Measurements from ENCODE around the gene UMPS. TPM values are rescaled to one million over a fixed set of nuclear protein-coding genes. Genes with fewer than 3 reads are reported as not detected.
"Not testable (repeated sequence)": the region's sequence is repeated elsewhere in the genome, so short reads cannot be mapped to it uniquely, and the experiment has no call there.

The UMPS gene
- total RNA-seq, 1 donor from 2014 or later: 22.2 TPM

DNA sequence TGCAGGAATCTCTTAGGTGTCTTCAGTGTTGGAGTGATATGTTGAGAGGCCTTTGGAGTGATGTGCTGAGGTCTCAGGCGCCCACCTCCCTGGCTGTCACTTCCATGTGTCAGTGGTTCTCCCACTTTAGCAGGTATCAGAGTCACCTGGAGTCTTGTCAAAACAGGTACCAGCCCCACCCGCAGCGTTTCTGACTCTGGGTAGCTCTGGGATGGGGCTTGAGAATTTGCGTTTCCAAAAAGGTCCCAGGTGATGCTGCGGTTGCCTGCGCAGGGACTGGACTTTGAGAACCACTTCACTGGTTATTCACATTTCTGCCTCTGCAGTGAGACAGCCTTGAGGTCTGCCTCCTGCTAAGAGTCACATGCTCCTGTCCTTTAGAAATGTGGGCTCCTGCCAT, 15.5 kb downstream of the UMPS start:
- Histone ChIP-seq H3K4me1 (no peaks in the 10 kb centered on the region), H3K9me3 (no peaks in the 10 kb centered on the region), H3K27me3 (no peaks in the 10 kb centered on the region), H3K4me3 (no peak overlapping the region), H3K36me3 (peaks cover 50% of the 10 kb centered on the region), H3K27ac (no peak overlapping the region)
- TF ChIP-seq CTCF (IDR thresholded peaks at IDR 0.05): no peak
- ATAC-seq (no peak), DNase-seq (no peak)
- intact Hi-C loops (cut with DNase I): no loop called here

DNA sequence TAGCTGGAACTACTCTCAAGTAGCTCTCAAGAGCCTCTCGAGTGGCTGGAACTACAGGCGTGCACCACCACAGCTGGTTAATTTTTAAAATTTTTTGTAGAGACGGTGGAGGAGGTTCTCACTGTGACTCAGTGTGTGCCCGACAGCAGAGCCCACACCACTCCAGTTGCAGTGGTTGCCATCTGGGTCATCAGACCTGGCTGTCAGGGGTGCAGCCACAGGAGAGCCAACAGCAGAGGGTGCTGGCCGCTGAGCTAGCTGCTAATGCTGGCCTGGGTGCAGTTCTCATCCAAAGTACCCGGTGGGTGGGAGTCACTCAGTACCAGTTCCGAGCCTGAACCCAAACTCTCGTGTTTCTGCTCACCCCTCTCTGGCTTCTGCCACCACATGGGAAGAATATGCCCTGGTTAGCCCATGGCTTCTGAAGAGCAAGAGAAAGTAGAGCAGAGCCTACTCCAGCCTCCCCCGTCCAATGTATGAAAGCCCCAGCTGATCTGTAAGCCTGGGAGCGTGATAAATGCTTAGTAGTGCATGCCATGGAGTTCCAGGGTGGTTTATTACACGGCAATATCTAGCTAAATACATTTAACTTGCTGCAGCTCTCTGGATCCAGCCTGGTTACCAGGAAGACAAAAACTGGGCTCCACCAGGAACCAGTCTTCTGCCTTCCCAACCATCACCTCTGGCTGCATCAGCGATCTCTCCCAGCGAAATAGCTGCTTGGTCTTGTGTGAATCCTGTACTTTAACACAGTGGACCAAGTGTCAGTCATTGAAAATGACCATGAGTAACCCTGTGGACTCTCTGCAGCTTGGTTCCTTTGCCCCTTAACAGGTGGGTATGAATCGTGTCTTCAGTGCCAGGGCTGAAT, 17.1 kb downstream of the UMPS start:
- Histone ChIP-seq H3K4me3 (no peak overlapping the region), H3K36me3 (peaks cover 34% of the 10 kb centered on the region), H3K27me3 (no peaks in the 10 kb centered on the region), H3K9me3 (no peaks in the 10 kb centered on the region), H3K27ac (no peak overlapping the region), H3K4me1 (no peaks in the 10 kb centered on the region)
- no peak for TF ChIP-seq CTCF (IDR thresholded peaks at IDR 0.05)
- DNase-seq (no peak), ATAC-seq (peak; percentile 26)
- intact Hi-C loops (cut with DNase I): no loop called here

GRCh38 chr3:124748560-124749198, 18.4 kb downstream of the UMPS start:
- intact Hi-C loops (cut with DNase I): no loop called here
- H3K4me3 ChIP-seq: no peak overlapping the region
- TF ChIP-seq CTCF (IDR thresholded peaks at IDR 0.05): no peak
- H3K9me3 ChIP-seq: no peaks in the 10 kb centered on the region
- DNase-seq (no peak), ATAC-seq (no peak)
- H3K27ac ChIP-seq: no peak overlapping the region
- H3K36me3 ChIP-seq: peaks cover 26% of the 10 kb centered on the region
- H3K27me3 ChIP-seq: no peaks in the 10 kb centered on the region
- no peaks in the 10 kb centered on the region for H3K4me1 ChIP-seq

GRCh38 chr3:124749877-124750276, 19.6 kb downstream of the UMPS start:
- ATAC-seq; intact Hi-C loops (cut with DNase I); H3K27me3 ChIP-seq; DNase-seq; H3K4me3 ChIP-seq; H3K4me1 ChIP-seq; H3K27ac ChIP-seq; H3K9me3 ChIP-seq: not testable (repeated sequence)
- H3K36me3 ChIP-seq: peaks cover 14% of the 10 kb centered on the region

DNA sequence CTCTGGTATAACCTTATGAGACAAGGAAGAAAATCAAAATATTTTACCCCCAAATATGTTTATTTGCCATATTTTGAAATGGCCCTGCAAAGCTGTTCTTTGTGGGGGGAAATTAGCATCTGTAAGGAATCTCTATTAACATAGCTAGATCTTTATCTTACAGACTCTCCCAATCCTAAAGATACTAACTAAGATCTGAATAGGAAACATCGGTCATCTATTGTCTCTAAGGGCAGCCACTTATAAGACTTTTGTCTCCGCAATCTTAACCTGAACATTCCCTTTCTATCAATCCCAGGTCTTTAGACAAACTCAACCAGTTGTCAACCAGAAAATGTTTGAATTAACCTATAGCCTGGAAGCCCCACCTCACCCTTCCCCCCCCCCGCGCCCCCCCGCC, 21.2 kb downstream of the UMPS start:
- DNase-seq (no peak), ATAC-seq (no peak)
- Histone ChIP-seq H3K27ac (no peak overlapping the region), H3K4me3 (no peak overlapping the region), H3K9me3 (no peaks in the 10 kb centered on the region), H3K4me1 (no peaks in the 10 kb centered on the region), H3K27me3 (no peaks in the 10 kb centered on the region), H3K36me3 (no peaks in the 10 kb centered on the region)
- TF ChIP-seq CTCF (IDR thresholded peaks at IDR 0.05): no peak
- intact Hi-C loops (cut with DNase I): no loop called here

GRCh38 chr3:124752051-124752450, 21.8 kb downstream of the UMPS start:
- no peak overlapping the region for H3K4me3 ChIP-seq
- H3K9me3 ChIP-seq: no peaks in the 10 kb centered on the region
- H3K27me3 ChIP-seq: no peaks in the 10 kb centered on the region
- DNase-seq: no peak
- H3K27ac ChIP-seq: no peak overlapping the region
- H3K36me3 ChIP-seq: no peaks in the 10 kb centered on the region
- intact Hi-C loops (cut with DNase I): no loop called here
- no peaks in the 10 kb centered on the region for H3K4me1 ChIP-seq
- no peak for TF ChIP-seq CTCF (IDR thresholded peaks at IDR 0.05)
- ATAC-seq: no peak

GRCh38 chr3:124757926-124758325, 27.7 kb downstream of the UMPS start:
- intact Hi-C loops (cut with DNase I); H3K4me3 ChIP-seq; H3K4me1 ChIP-seq; H3K9me3 ChIP-seq; H3K27me3 ChIP-seq; ATAC-seq; H3K36me3 ChIP-seq; H3K27ac ChIP-seq; DNase-seq: not testable (repeated sequence)
